HG03175 (cell line): ENCODE results near the gene PTGFR.

Experiments
- ATAC-seq: cut with Tn5 transposase; IDR thresholded peaks from one replicate; pipeline ENCODE4 v1.9.1; 2021; ENCODE audit warnings: mild to moderate bottlenecking, moderate library complexity; ENCODE audit not compliant: unreplicated experiment

PTGFR gene

DNA sequence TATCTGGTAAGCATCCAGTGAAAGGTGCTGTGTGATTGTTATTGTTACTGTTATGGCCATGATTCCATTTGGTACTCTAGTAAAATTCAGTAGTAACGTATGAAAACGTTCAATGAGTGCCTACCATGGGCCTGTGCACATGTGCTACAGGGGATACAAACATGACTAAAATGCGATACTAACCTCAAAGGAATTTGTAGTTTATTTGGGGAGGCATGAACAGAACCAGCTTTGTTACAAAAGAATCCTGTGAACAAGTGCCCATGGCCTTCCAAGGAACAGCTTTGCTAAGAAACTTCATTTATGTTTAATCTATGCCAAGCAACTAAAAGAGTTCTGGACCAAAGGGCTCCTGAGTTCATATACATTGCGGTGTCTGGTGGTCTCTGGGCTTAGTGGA lies 28.7 kb downstream of the PTGFR start:
- no peak for ATAC-seq

DNA sequence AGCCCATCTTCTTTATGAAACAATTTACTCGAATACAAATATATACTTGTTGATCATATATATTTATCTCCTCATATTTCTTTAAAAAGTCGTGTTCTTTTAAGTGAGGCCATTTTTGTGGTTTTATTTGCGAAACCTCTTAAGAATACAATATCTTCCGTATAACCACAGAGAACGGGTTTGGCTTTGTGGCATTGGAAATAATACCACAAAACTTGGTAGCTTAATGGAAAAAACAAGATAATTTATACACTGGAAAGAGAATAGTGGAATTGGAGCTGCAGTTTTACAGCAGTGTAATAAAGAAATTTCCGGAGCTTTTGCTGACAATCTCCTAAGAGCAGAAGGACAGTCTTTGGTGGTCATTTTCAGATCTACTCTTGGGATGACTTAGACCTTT lies 29.4 kb downstream of the PTGFR start:
- no peak for ATAC-seq

DNA sequence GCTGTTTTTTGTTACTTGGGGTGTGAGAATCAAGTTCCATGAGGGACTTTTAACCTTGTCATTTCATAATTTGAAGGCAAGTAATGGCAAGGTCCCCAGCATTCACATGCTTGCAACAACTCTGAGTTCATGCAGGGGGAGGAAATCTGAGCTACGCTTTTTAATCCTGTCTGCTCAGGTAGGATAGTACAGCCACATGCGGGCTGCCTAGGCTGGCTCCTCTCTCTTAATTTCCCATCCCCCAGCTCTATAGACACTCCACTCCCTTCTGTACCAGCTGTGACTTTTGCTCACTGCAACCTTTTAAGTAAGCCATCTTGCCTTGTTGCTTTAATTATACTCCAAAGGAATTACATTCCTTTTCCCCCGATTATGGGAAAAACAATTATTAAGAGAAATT lies 30.1 kb downstream of the PTGFR start:
- no peak for ATAC-seq

DNA sequence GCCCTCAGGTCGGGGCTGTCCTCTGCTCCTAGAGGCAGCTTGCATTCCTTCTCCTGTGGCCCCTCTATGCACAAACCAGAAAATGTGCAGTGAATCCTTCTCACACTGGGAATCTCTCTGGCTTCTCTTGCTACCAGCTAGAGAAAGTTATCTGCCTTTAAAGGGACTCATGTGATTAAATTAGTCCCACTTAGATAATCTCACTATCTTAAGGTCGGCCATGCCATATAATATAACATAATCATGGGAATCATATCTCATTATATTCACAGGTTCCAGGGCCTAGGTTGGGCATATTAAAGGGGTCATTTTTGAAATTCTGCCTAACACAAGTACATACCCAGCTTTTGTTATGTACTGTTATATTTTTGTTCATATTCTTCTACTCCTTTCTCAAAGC lies 31.4 kb downstream of the PTGFR start:
- ATAC-seq = no peak

DNA sequence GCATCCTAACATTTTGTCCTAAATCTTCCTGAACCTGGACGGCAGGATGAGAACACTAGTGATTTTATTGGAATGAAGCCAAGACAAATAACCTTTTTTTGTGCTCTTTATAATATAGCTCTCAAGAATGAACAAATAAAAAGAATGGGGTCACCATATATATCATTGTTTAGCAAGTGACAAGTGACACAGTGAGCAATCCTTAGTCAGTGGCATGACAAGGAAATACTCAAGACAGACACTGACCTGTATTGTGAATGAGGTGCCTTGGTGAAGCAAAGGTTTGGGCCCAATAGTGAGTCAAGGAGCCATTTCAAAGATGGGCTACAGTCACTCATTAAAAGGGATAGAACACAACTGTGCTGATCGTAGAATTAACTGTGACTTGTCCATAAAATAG lies 35.7 kb downstream of the PTGFR start:
- ATAC-seq = no peak

DNA sequence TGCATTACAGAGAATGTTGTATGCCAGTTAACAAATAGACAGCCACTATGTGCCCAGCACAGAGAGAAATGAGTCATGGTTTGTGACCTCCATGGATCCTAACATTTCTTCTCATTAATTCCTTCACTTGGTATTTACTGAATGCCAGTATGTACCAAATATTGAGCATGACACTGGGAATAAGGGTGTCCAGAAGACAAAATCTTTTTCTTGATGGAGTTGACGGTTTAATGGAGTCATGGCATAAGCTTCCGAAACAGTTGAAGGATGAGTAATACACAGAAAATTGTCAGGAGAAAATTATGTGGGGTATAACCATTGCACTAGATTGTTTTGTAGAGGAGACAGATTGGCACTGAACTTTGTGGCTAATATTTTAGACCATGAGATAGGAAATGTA lies 36.9 kb downstream of the PTGFR start:
- no peak for ATAC-seq

DNA sequence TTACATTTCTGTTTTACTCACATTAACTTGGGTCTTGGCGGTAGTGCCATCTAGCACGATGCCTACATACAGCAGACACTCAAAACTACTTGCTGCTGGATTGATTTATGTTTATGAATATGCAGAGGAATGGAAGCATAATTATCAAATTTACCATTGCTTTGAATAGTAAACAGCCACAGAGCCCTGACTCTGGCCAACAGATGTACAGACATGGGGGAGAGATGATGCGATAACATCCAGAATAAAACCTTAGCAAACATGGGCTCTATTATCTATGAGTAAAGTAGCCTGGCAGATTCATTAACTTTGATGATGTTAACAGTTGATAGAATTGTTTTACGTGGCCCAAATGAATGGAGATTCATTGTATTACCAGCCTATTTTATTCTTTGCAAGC lies 42.8 kb downstream of the PTGFR start:
- no peak for ATAC-seq

DNA sequence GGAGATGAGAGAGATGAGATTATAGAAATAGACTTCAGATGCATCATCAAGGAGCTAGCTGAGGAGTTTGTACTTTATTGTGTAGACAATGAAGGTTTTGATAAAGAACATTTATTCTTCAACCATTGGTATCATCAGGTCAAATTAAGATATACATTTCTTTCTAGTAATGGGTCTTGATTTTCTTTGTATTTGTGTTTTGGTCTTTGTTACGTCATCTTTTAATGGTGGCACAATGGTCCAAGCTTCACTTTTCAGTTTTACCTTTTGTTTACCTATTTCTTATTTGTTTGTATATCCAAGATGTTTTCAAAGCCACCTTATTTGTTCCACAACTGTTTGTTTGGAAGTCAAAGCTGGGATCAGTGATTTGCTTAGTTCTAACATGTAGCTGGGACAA lies 44.5 kb downstream of the PTGFR start:
- ATAC-seq = no peak

DNA sequence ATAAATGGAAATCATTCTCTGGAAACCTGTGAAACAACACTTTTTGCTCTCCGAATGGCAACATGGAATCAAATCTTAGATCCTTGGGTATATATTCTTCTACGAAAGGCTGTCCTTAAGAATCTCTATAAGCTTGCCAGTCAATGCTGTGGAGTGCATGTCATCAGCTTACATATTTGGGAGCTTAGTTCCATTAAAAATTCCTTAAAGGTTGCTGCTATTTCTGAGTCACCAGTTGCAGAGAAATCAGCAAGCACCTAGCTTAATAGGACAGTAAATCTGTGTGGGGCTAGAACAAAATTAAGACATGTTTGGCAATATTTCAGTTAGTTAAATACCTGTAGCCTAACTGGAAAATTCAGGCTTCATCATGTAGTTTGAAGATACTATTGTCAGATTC lies 45.7 kb downstream of the PTGFR start:
- no peak for ATAC-seq

DNA sequence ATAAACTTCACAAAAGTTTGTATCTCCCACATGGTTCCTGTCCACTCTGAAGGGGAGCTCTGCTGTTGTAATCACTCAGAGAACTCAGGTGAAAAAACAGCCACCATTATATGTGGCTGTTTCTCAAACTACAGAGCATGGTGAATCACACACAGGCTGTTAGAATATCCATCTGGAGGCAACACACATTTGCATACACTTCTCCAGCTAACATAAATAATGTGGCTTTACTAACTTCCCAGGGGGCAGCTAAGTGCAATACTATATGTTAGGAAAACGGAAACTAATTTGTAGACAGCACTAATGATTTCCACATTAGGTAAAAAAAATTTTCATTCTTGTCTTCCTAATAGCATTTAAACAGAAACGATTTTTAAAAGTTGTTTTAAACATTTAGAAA lies 49.3 kb downstream of the PTGFR start:
- ATAC-seq = no peak

DNA sequence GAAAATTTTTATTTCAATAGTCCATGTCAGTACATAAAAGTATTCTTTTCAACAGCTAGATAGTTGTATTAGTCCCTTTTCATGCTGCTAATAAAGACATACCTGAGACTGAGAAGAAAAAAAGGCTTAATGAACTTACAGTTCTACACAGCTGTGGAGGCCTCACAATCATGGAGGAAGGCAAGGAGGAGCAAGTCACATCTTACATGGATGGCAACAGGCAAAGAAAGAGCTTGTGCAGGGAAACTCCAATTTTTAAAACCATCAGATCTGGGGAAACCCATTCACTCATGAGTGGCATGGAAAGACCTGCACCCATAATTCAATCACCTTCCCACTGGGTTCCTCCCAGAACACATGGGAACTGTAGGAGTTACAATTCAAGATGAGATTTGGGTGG lies 50.7 kb downstream of the PTGFR start:
- ATAC-seq = no peak

DNA sequence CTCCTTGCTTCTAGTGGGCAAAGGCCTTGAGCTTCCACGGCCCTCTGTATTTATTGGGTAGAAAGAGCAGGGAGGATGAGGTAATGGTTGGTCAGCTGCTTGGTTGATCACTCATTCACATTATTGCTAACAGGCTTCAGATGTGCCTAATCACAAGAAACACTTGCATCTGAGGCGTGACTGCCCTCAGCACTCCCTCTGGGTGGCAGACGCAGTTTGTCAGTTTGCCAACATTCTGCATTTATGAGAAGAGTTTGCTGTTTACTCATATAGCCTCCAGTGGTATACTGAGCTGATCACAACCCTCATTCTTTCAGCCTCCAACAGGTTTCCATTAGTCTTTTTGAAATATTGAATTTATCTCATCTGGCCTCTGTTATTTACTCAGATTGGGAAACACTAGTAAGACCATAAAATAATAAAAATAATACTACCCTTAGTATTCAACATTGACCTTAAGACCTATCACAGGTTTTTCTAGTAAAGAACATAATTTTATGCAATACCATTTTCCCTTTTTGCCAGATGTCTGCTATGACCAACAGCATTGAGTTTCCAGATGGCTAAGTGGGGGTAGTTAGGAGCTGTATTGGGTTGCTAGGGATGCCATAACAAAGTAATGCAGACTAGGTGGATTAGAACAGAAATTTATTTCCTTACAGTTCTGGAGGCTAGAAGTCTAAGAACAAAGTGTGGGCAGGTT lies 53.3 kb downstream of the PTGFR start:
- ATAC-seq = no peak

DNA sequence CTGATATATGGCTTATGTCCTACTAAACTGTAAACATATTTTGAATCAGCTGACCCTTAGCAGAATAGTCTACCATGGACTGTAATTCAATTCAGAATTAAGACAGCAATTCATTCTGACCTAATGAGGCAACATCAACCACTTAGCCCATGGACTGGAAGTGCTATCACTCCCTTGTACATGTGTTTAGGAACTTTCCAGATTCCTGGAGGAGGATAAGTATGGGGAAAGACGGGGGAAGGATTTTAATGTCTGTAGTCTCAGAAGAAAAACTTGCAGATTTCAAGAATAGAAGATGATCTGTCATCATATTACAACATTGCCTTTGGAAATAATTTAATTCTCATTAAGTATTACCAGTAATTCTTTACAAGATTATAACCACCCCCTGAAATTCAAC lies 56.3 kb downstream of the PTGFR start:
- ATAC-seq = no peak

DNA sequence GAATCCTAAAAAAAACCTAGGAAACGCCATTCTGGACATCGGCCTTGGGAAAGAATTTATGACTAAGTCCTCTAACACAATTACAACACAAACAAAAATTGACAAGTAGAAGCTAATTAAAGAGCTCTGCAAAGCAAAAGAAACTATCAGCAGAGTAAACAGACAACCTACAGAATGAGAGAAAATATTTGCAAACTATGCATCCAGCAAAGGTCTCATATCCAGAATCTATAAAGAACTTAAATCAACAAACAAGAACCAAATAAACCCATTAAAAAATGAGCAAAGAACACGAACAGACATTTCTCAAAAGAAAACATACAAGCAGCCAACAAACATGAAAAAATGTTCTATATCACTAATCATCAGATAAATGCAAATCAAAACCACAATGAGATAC lies 58.6 kb downstream of the PTGFR start:
- ATAC-seq = no peak

DNA sequence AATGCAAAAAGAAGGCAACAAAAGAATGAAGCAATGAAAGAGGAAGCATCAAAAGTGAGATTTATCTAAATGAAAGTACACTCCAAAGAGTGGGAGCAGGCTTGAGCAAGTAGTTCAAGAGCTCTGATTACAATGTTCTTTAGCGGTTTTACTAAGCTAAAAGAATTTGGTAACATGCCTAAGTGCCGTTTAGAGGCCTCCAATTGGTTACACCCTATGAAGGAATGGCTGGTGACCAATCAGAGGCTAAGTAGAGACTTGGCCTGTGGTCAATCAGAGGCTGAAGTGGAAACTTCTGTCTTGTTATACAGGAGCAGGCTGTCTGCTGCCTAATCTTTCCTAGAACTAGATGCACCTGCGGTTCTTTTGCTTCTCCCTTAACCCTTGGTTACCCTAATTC lies 59.1 kb downstream of the PTGFR start:
- no peak for ATAC-seq

DNA sequence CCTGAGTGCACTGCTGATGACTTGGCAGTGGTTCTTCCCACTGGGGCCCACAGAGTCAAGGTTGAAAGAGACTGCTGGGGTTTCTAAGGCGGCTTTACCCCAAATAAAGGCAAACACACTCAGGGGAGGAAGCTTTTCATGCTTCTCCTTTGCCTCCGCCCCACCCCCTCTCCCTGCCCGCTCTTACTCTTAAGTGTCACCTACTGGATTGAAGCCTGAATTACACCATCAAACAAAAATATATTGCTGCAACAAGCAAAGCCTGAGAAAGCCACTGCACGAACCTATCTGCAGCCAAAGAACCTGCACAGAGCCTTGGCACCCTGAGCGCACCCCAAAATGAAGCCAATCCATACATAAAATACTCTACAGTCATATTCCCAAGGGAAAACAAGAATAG lies 63.1 kb downstream of the PTGFR start:
- ATAC-seq = no peak

DNA sequence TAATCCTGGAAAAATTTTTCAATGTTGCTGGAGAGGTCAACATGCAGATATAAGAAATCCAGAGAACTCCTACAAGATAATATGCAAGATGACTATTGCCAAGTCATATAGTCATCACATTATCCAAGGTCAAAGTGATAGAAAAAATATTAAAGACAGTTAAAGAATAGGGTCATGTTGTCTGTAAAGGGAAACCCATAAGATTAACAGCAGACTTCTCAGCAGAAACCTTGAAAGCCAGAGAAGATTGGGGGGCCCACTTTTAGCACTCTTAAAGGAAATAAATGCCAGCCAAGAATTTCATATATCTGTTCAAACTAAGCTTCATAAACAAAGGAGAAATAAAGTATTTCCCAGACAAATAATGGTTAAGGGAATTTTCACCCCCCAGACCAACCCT lies 64.1 kb downstream of the PTGFR start:
- ATAC-seq = no peak

DNA sequence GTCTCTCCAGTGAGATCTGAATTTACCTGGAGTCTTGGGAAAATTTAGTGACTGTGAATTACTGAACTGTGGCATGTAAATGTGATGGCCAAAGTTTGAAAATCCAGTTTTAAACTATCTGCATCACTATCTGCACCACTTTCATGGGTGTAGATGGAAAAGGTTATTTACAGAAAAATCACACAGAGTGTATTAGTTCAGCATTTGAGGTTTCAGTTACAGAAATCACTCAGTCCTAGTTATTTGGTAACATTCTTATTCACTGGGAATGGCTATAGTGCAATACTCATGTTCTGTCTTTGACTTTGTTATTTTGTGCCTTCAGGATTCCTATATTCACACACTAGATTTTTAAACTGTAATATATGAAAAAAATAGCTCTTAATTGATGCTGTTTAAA lies 68.9 kb downstream of the PTGFR start:
- ATAC-seq = no peak

DNA sequence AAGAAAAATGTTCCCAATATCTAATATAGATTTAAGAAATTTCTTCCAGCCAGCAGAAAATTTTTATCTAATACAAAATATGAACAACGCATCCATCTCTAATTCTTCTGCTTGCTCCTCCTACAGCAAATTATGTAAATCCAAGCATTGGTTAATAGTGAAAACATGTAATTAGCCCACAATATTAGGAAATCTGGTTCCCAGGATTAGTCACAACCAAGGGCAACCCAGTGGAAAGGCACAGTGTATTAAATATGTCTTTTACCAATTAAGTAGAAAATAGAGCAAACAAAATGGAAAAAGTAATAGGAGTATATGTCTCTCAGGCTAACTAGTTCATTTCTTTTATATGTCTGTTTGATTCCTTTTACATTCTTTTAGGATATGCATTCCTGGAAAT lies 70.0 kb downstream of the PTGFR start:
- no peak for ATAC-seq

DNA sequence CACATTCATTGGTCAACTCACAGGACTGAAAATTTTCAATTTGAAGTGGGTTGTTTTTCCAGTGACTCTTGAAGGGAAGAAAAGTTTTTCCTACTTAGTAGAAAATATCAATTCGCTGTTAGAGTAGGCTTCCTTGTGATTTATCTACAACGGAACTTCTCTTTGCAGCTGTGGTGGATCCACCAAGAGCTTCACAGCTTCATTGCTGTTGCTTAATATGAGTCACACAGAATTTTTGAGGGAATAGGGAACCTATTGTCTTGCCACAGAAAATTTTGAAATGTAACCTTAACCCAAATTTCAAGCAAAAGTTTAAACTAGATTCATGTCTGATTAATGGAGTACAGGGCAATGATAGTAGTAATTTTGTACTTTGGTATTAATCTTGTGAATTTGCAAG lies 71.1 kb downstream of the PTGFR start:
- ATAC-seq = no peak

DNA sequence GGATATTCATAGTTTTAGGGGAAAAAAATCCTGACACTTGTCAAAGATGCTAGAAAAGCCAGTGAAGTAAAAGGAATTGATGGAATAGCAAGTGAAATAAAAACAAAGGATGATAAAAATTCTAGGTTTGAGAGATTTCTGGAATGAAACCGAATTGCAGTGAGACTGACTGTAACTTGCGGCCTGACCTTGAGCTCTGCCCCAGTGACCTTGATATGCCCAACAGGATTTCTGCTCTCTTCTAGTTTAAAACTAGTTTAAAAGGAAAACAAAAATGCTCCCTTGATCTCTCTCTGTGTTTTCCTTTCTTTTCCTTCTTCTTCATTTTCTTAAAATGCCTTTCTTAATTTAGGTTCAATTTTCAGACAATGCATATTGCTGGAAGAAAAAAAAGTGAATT lies 74.6 kb downstream of the PTGFR start:
- no peak for ATAC-seq

DNA sequence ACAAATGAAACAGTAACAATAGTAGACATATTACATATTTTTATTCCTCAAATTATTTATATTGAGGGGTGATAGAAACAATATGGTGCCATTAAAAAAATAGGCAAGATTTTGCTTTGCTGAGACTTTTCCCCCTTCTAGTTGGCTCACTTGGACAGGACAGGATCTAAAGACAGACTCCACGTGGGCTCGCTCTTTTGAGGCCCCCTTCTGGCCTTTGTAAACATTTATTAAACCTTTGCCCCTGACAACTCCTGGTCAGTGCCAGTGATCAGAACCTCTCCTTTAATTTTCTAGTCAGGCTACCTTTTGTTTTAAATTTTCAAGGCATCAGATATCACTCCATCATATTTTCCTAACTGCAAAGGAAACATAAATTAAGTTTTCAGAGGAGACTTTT lies 79.8 kb downstream of the PTGFR start:
- no peak for ATAC-seq

DNA sequence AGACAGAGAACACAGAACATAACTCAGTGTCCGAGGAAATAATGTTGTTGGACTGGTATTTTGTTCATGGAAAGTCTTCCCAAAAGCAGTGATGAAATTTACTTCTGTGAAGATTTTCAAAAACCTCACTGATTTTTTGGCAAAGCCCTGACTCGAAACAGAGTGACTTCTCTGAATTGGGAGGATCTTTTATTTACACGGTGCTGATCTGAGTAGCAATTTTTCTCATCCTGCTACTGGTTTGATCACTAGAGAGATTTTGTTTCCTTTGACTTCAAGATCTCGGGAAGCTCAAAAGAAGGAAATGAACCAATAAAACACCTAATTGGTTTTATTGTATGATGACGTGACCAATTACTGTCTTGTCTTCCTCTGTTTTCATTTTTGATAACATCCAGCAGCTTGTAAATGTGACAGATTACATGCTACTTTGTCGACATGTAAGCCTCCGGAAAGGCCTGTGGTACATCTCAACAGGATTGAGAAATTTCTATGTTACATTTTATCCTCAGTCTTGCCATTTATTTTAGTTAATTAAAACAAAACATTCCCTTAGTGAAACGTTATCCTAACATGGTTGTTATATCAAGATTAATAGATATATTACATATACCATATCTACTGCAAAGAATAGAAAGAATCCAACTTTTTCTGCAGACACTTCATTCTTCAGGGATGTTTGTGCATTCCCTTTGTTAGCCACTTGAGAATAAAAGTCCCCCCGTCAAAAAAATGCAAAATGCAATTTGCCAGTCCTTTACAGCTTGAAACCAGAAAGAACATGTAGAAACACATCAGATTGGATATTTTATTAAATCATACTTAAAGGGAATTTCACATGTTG lies 86.7 kb downstream of the PTGFR start:
- no peak for ATAC-seq
